Stimulated activated naive CD8-positive, alpha-beta T cell treated with anti-CD3 and anti-CD28 coated beads, Interleukin-15, amount 100 ng/mL, for 72 hours (primary cell): ENCODE results near the gene NDOR1.

Source experiments
- ATAC-seq: fragments of 150-1000 bp; cut with Tn5 transposase; 2 replicates; pipeline ENCODE4 v1.10.0; 2021; ENCODE audit warnings: mild to moderate bottlenecking, moderate library complexity
- DNase-seq, 2 donors: peaks; one replicate each; pipeline ENCODE4 v3.0.0; 2021 to 2022
- H3K27ac Mint-ChIP-seq, 2 donors: one replicate each; pipeline ENCODE4 v1.8.0; 2022; ENCODE audit warnings: mild to moderate bottlenecking in 2 of 2, mixed read lengths in 2 of 2, moderate library complexity in 2 of 2
- H3K27me3 Mint-ChIP-seq: one replicate; pipeline ENCODE4 v1.8.0; 2022; ENCODE audit warnings: mixed read lengths
- H3K4me1 Mint-ChIP-seq: one replicate; pipeline ENCODE4 v1.8.0; 2022; ENCODE audit warnings: mild to moderate bottlenecking, mixed read lengths
- H3K4me3 Mint-ChIP-seq, 2 donors: one replicate each; pipeline ENCODE4 v1.8.0; 2022; ENCODE audit warnings: mild to moderate bottlenecking in 2 of 2, mixed read lengths in 2 of 2, moderate library complexity in 1 of 2
- H3K9me3 Mint-ChIP-seq, 2 donors: one replicate each; pipeline ENCODE4 v1.8.0; 2022; ENCODE audit warnings: mixed read lengths in 2 of 2

The NDOR1 gene

GRCh38 chr9:137186385-137186784, 19.1 kb upstream of the NDOR1 start:
- Mint-ChIP-seq H3K4me1 (peaks cover 62% of the 10 kb centered on the region), H3K27ac (peak overlapping the region in 1 of 2 donors; percentile 83), H3K9me3 (no peaks in the 10 kb centered on the region), H3K27me3 (no peaks in the 10 kb centered on the region), H3K4me3 (peak overlapping the region; percentile 85 to 98)
- no peak for ATAC-seq
- DNase-seq = no peak

- peaks cover 62% of the 10 kb centered on the region for H3K4me1 Mint-ChIP-seq
- peak overlapping the region; percentile 90 to 96 for H3K27ac Mint-ChIP-seq
These were observed 18.1 kb upstream of the NDOR1 start for GRCh38 chr9:137187386-137187785.

DNA sequence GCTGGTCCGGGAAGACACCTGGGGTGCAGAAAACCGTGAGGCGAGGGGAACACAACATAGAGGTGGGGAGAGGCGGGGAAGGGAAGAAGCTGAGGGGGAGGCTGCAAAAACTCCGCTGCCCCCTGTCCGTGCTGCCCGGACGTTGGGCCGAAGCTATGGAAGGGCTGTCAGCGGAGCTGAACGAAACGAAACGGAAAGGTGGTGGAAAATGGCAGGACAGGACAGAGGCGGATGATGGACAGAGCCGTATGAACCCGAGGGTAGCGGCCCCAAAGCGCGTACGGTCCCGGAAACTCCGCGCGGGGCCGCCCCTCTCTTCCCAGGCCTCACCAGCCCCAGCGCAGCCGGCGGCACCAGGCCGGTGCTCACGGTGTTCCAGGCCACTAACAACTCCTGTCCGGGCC, 17.4 kb upstream of the NDOR1 start:
- peak overlapping the region; percentile 85 to 98 for H3K4me3 Mint-ChIP-seq
- H3K4me1 Mint-ChIP-seq = peaks cover 62% of the 10 kb centered on the region
- H3K27me3 Mint-ChIP-seq = no peaks in the 10 kb centered on the region
- peak overlapping the region; percentile 90 to 96 for H3K27ac Mint-ChIP-seq
- ATAC-seq (peak; percentile 3), DNase-seq (no peak)
- H3K9me3 Mint-ChIP-seq = no peaks in the 10 kb centered on the region

More at GRCh38 chr9:137187386-137187785, 18.1 kb upstream of the NDOR1 start:
- DNase-seq = no peak
- peak overlapping the region; percentile 85 to 98 for H3K4me3 Mint-ChIP-seq
- no peaks in the 10 kb centered on the region for H3K9me3 Mint-ChIP-seq
- no peak for ATAC-seq
- no peaks in the 10 kb centered on the region for H3K27me3 Mint-ChIP-seq

- peaks cover 62% of the 10 kb centered on the region for H3K4me1 Mint-ChIP-seq
- peak within 1 kb of the TSS; percentile 90 to 96 for H3K27ac Mint-ChIP-seq
- DNase-seq (peak; percentile 95 to 97), ATAC-seq (peak; percentile 86)
- peak within 1 kb of the TSS; percentile 91 to 98 for H3K4me3 Mint-ChIP-seq
- H3K9me3 Mint-ChIP-seq = no peaks in the 10 kb centered on the region
- H3K27me3 Mint-ChIP-seq = no peaks in the 10 kb centered on the region
These were observed 16.8 kb upstream of the NDOR1 start, which contains the start of the genes ANAPC2 and SSNA1 for GRCh38 chr9:137188490-137189296. TSS of gene ANAPC2 (minus strand) at chr9:137188560. CDS start at chr9:137188532, 28 bp downstream. TSS of gene SSNA1 (plus strand) at chr9:137188676. CDS start at chr9:137188727, 51 bp downstream.

GRCh38 chr9:137189297-137190295, 15.9 kb upstream of the NDOR1 start:
- DNase-seq (no peak), ATAC-seq (no peak)
- H3K4me1 Mint-ChIP-seq = peaks cover 54% of the 10 kb centered on the region
- H3K9me3 Mint-ChIP-seq = no peaks in the 10 kb centered on the region
- H3K27ac Mint-ChIP-seq = peak overlapping the region; percentile 78 to 90
- no peaks in the 10 kb centered on the region for H3K27me3 Mint-ChIP-seq
- peak overlapping the region; percentile 91 to 98 for H3K4me3 Mint-ChIP-seq

GRCh38 chr9:137190315-137190856, 15.1 kb upstream of the NDOR1 start:
- Mint-ChIP-seq H3K9me3 (no peaks in the 10 kb centered on the region), H3K4me3 (peak overlapping the region; percentile 91 to 98), H3K27me3 (no peaks in the 10 kb centered on the region), H3K4me1 (peaks cover 49% of the 10 kb centered on the region), H3K27ac (peak overlapping the region; percentile 78 to 95)
- DNase-seq (no peak), ATAC-seq (no peak)

GRCh38 chr9:137191245-137191644, 14.3 kb upstream of the NDOR1 start:
- Mint-ChIP-seq H3K9me3 (no peaks in the 10 kb centered on the region), H3K4me1 (peaks cover 41% of the 10 kb centered on the region), H3K4me3 (peak overlapping the region in 1 of 2 donors; percentile 70), H3K27me3 (no peaks in the 10 kb centered on the region), H3K27ac (no peak overlapping the region)
- ATAC-seq = no peak
- DNase-seq = no peak

- Mint-ChIP-seq H3K4me1 (peaks cover 35% of the 10 kb centered on the region), H3K9me3 (no peaks in the 10 kb centered on the region), H3K27me3 (no peaks in the 10 kb centered on the region), H3K27ac (no peak overlapping the region), H3K4me3 (no peak overlapping the region)
- DNase-seq (no peak), ATAC-seq (no peak)
These were observed 13.6 kb upstream of the NDOR1 start for GRCh38 chr9:137191691-137192447.

GRCh38 chr9:137192448-137192780, 13.1 kb upstream of the NDOR1 start:
- no peak for ATAC-seq
- no peak overlapping the region for H3K27ac Mint-ChIP-seq
- no peaks in the 10 kb centered on the region for H3K9me3 Mint-ChIP-seq

DNA sequence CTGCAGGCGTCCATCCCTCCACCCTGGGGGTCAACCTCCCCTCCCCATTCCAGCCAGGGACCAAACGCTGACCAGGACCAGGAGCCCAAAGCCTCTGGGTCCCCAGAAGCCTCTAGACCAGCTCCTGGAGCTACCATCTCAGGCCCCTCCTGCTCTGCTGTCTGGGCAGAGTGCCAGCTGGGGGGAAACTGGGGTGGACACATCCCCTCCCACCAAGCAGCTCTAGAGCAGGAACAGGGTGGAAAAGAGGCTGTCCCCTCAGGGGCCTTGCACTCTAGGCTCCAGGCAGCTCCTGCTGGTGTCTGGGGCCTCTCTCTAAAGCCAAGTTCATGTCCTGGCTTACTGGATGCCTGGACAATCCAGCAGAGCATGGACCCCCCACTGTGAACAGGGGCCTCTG, 12.6 kb upstream of the NDOR1 start:
- no peaks in the 10 kb centered on the region for H3K9me3 Mint-ChIP-seq
- H3K27me3 Mint-ChIP-seq = no peaks in the 10 kb centered on the region
- DNase-seq (no peak), ATAC-seq (no peak)
- H3K4me1 Mint-ChIP-seq = peaks cover 30% of the 10 kb centered on the region
- H3K4me3 Mint-ChIP-seq = no peak overlapping the region
- no peak overlapping the region for H3K27ac Mint-ChIP-seq

More at GRCh38 chr9:137192448-137192780, 13.1 kb upstream of the NDOR1 start:
- no peak for DNase-seq
- H3K4me1 Mint-ChIP-seq = peaks cover 30% of the 10 kb centered on the region
- H3K4me3 Mint-ChIP-seq = no peak overlapping the region
- no peaks in the 10 kb centered on the region for H3K27me3 Mint-ChIP-seq

GRCh38 chr9:137193771-137194170, 11.7 kb upstream of the NDOR1 start:
- H3K27ac Mint-ChIP-seq = peak overlapping the region in 1 of 2 donors; percentile 63
- DNase-seq (no peak), ATAC-seq (no peak)
- peaks cover 4% of the 10 kb centered on the region for H3K27me3 Mint-ChIP-seq
- H3K4me3 Mint-ChIP-seq = no peak overlapping the region
- no peaks in the 10 kb centered on the region for H3K9me3 Mint-ChIP-seq
- H3K4me1 Mint-ChIP-seq = peaks cover 40% of the 10 kb centered on the region

GRCh38 chr9:137194388-137194787, 11.1 kb upstream of the NDOR1 start:
- Mint-ChIP-seq H3K9me3 (no peaks in the 10 kb centered on the region), H3K4me1 (peaks cover 40% of the 10 kb centered on the region), H3K27ac (no peak overlapping the region), H3K4me3 (no peak overlapping the region), H3K27me3 (peaks cover 10% of the 10 kb centered on the region)
- ATAC-seq (peak; percentile 11), DNase-seq (no peak)

GRCh38 chr9:137194909-137195308, 10.6 kb upstream of the NDOR1 start:
- H3K27ac Mint-ChIP-seq = no peak overlapping the region
- DNase-seq (no peak), ATAC-seq (no peak)
- no peaks in the 10 kb centered on the region for H3K9me3 Mint-ChIP-seq
- no peak overlapping the region for H3K4me3 Mint-ChIP-seq
- H3K4me1 Mint-ChIP-seq = peaks cover 40% of the 10 kb centered on the region
- H3K27me3 Mint-ChIP-seq = peaks cover 15% of the 10 kb centered on the region

- DNase-seq = no peak
- peaks cover 15% of the 10 kb centered on the region for H3K27me3 Mint-ChIP-seq
- H3K4me3 Mint-ChIP-seq = no peak overlapping the region
- no peaks in the 10 kb centered on the region for H3K9me3 Mint-ChIP-seq
- ATAC-seq = no peak
- H3K27ac Mint-ChIP-seq = no peak overlapping the region
- peaks cover 32% of the 10 kb centered on the region for H3K4me1 Mint-ChIP-seq
These were observed 9.8 kb upstream of the NDOR1 start for GRCh38 chr9:137195525-137196220.
